Neuron (in vitro differentiated cells): Measurements from ENCODE around the gene RNF212B.
"Not testable (repeated sequence)": the region's sequence is repeated elsewhere in the genome, so short reads cannot be mapped to it uniquely, and the experiment has no call there.

Experiments used
- H2AFZ ChIP-seq: one replicate; pipeline ENCODE4 v1.6.1; 2013; ENCODE audit warnings: low read depth, mild to moderate bottlenecking, inconsistent platforms, low read length, moderate library complexity
- H3K27me3 ChIP-seq: one replicate; pipeline ENCODE4 v1.6.1; 2013; ENCODE audit warnings: low read length; ENCODE audit not compliant: insufficient read depth
- H3K36me3 ChIP-seq: one replicate; pipeline ENCODE4 v1.6.1; 2013; ENCODE audit warnings: low read length; ENCODE audit not compliant: insufficient read depth
- H3K4me1 ChIP-seq: one replicate; pipeline ENCODE4 v1.6.1; 2013; ENCODE audit warnings: low read length; ENCODE audit not compliant: insufficient read depth
- H3K4me3 ChIP-seq: 2 replicates; pipeline ENCODE4 v1.5.1; 2013; ENCODE audit warnings: mild to moderate bottlenecking, low read length, moderate library complexity
- H3K9me3 ChIP-seq: one replicate; pipeline ENCODE4 v1.6.1; 2013; ENCODE audit warnings: low read length

RNF212B gene

DNA sequence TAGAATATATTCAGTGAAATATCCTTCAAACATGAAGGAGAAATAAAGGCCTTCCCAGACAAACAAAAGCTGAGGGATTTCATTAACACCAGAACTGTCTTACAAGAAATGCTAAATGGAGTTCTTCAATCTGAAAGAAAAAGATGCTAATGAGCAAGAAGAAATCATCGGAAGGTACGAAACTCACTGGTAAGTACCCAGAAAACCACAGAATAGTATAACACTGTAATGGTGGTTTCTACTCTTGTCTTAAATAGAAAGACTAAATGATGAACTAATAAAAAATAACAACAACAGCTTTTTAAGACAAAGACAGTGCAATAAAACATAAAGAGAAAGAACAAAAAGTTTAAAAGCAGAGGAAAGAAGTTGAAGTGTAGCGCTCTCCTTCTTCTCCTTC, 18.7 kb upstream of the RNF212B start:
- H3K4me3 ChIP-seq = no peak overlapping the region
- H3K27me3 ChIP-seq = no peaks in the 10 kb centered on the region
- H3K36me3 ChIP-seq = no peaks in the 10 kb centered on the region
- no peak overlapping the region for H2AFZ ChIP-seq
- no peaks in the 10 kb centered on the region for H3K9me3 ChIP-seq
- H3K4me1 ChIP-seq = no peaks in the 10 kb centered on the region

DNA sequence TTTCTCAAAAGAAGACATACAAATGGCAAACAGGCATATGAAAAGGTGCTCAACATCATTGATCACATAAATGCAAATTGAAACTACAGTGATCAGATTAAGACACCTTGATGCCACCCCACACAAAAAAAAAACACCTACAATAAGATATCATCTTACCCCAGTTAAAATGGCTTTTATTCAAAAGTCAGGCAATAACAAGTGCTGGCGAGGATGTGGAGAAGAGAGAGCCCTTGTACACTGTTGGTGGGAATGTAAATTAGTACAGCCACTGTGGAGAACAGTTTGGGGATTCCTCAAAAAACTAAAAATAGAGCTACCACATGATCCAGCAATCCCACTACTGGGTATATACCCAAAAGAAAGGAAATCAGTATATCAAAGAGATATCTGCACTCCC, 12.8 kb upstream of the RNF212B start:
- not testable (repeated sequence) for H3K36me3 ChIP-seq, H3K27me3 ChIP-seq, H3K4me1 ChIP-seq, H3K9me3 ChIP-seq, H2AFZ ChIP-seq, H3K4me3 ChIP-seq

DNA sequence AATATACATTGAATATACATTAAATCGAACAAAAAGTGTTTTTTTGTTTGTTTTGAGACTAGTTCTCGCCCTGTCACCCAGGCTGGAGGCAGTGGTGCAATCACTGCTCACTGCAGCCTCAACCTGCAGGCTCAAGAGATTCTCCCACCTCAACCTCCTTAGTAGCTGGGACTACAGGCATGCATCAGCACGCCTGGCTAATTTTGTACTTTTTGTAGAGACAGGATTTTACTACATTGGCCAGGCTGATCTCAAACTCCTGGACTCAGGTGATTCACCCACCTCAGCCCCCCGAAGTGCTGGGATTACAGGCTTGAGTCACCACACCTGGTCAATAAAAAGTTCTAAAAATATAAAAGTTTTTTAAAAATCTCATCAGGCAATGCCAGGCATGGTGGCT, 10.2 kb upstream of the RNF212B start:
- no peaks in the 10 kb centered on the region for H3K9me3 ChIP-seq
- no peaks in the 10 kb centered on the region for H3K4me1 ChIP-seq
- no peaks in the 10 kb centered on the region for H3K36me3 ChIP-seq
- no peak overlapping the region for H3K4me3 ChIP-seq
- H2AFZ ChIP-seq = no peak overlapping the region
- H3K27me3 ChIP-seq = no peaks in the 10 kb centered on the region

DNA sequence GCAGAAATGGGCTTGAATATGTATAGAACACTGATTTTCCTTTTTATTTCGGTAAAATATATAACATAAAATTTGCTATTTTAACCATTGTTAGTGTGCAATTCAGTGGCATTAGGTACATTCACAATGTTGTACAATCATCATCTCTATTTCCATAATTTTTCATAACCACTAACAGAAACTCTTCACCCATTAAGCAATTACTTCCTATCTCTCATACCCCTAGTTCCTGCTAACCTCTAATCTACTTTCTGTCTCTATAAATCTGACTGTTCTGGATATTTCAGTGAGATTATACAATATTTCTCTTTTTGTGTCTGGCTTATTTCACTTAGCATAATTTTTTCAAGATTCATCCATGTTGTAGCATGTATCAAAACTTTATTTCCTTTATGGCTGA, 8.9 kb upstream of the RNF212B start:
- no peaks in the 10 kb centered on the region for H3K4me1 ChIP-seq
- no peak overlapping the region for H2AFZ ChIP-seq
- H3K27me3 ChIP-seq = no peaks in the 10 kb centered on the region
- no peaks in the 10 kb centered on the region for H3K9me3 ChIP-seq
- H3K36me3 ChIP-seq = no peaks in the 10 kb centered on the region
- H3K4me3 ChIP-seq = no peak overlapping the region

DNA sequence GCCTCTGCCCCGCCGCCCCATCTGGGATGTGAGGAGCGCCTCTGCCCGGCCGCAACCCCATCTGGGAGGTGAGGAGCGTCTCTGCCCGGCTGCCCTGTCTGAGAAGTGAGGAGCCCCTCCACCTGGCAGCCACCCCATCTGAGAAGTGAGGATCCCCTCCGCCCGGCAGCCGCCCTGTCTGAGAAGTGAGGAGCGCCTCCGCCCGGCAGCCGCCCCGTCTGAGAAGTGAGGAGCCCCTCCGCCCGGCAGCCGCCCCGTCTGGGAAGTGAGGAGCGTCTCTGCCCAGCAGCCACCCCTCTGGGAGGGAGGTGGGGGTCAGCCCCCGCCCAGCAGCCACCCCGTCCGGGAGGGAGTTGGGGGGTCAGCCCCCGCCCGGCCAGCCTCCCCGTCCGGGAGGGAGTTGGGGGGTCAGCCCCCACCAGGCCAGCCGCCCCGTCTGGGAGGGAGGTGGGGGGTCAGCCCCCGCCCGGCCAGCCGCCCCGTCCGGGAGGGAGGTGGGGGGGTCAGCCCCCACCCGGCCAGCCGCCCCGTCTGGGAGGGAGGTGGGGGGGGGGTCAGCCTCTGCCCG, 5.4 kb upstream of the RNF212B start:
- not testable (repeated sequence) for H3K27me3 ChIP-seq, H3K4me1 ChIP-seq, H2AFZ ChIP-seq, H3K4me3 ChIP-seq, H3K36me3 ChIP-seq, H3K9me3 ChIP-seq

DNA sequence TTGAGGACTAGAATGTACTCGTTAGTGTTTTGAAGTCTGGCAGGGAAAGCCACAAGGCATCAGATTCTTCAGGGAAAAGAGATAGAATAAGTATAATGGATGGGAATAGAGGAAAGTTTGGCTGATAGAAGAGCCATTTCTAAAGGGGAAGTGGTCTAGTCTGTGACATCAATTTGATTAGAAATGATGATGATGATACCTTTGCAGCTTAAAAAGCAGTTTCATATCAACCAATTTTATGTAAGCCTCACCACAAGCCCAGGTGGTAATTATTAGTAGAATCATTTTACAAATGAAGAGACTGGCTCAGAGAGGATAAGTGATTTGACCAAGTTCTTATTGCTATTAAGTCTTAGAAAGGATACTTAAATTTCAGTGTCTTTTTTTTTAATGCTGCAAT, 2.9 kb downstream of the RNF212B start:
- Histone ChIP-seq H3K4me1 (no peaks in the 10 kb centered on the region), H3K9me3 (no peaks in the 10 kb centered on the region), H3K36me3 (no peaks in the 10 kb centered on the region), H3K27me3 (no peaks in the 10 kb centered on the region), H2AFZ (no peak overlapping the region), H3K4me3 (no peak overlapping the region)

DNA sequence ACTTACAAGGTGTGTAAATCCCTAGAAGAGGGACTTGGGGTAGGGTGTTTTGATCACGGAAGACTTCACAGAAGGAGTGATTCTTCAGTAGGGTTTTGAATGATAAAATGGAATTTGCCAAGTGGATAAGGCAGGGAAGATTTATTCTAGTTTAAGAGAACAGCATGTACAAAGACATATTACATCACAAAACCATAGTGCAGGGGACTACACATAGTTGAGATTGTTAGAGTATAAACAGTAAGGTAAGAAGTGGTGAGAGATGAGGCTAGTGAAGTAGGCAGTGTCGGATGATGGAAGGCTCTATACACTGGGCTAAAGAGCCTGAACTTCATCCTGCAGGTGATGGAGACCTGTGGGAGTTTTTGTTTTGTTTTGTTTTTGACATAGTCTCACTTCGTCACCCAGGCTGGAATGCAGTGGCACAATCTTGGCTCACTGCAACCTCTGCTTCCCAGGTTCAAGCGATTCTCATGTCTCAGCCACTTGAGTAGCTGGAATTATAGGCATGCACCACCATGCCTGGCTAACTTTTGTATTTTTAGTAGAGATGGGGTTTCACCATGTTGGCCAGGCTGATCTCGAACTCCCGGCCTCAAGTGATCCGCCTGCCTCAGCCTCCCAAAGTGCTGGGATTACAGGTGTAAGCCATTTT, 3.5 kb downstream of the RNF212B start:
- not testable (repeated sequence) for H3K36me3 ChIP-seq, H2AFZ ChIP-seq, H3K9me3 ChIP-seq, H3K4me1 ChIP-seq, H3K27me3 ChIP-seq, H3K4me3 ChIP-seq

DNA sequence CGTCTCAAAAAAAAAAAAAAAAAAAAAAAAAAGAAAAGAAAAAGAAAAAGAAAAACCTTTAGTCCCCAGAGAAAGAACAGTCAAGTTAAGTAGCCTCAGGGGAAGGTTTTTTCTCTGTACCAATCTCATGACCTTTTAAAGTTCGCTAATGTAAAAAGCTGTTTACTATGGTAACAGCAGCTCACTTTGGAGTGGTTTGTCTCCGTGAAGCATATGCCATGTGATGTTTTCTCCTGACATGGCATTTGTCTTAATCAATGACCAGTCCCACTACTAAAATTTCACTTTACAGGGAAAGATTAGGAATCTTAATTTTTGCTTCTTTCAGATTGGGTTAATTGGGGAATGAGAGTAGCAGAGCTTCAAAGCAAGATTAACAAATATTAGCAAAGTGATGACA, 4.3 kb downstream of the RNF212B start:
- Histone ChIP-seq H3K9me3 (no peaks in the 10 kb centered on the region), H3K27me3 (no peaks in the 10 kb centered on the region), H3K4me3 (no peak overlapping the region), H3K4me1 (no peaks in the 10 kb centered on the region), H2AFZ (no peak overlapping the region), H3K36me3 (no peaks in the 10 kb centered on the region)

DNA sequence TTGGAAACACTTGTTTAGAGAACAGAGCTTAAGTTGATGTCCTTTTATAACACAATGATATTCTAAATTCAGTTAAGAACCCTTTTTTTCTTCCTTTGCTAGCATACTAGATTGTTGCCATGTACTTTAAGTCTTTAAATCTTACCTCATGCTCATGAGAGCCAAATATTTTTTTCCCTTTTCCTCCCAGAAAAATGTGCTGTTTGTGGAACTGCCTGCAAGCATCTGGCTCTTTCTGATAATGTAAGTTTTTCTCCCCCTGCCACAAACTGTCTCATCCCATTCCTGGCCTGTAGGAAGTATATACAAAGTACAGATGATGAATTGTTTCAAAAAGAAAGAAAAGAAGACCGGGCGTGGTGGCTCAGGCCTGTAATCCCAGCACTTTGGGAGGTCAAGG, 5.3 kb downstream of the RNF212B start:
- Histone ChIP-seq H3K27me3 (no peaks in the 10 kb centered on the region), H3K9me3 (no peaks in the 10 kb centered on the region), H3K4me3 (no peak overlapping the region), H3K4me1 (no peaks in the 10 kb centered on the region), H2AFZ (no peak overlapping the region), H3K36me3 (no peaks in the 10 kb centered on the region)

DNA sequence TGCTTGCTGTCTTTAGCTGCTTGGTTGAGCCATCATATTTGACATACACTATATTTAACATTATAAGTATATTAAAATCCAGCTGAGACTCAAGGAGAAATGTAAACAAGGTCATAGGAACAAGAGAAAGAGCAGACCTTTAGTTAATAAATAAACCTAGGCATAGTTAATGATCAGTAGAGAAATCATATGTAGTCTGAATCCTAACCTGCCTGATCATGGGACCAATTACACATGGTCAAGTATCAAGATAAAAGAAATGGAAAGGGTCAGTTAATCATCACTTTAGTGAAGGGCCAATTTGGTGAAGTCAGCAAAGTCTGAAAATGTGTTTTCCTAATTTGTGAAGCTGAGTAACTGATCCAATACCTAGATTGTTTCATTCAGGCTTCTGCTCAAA, 7.5 kb downstream of the RNF212B start:
- no peaks in the 10 kb centered on the region for H3K9me3 ChIP-seq
- H3K4me1 ChIP-seq = no peaks in the 10 kb centered on the region
- H2AFZ ChIP-seq = no peak overlapping the region
- H3K36me3 ChIP-seq = no peaks in the 10 kb centered on the region
- H3K4me3 ChIP-seq = no peak overlapping the region
- no peaks in the 10 kb centered on the region for H3K27me3 ChIP-seq

DNA sequence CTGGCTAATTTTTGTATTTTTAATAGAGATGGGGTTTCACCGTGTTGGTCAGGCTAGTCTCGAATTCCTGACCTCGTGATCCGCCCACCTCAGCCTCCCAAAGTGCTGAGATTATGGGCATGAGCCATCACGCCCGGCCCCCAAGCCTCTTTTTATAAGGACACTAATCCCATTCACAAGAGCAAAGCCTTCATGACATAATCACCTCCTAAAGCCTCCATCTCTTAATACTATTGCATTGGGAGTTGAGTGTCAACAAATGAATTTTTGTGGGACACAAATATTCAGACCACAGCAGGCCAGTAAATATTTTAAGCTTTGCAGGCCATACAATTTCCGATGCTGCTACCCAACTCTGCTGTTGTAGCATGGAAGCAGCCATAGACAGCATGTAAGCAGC, 10.9 kb downstream of the RNF212B start:
- H3K4me1 ChIP-seq = peaks cover 2% of the 10 kb centered on the region
- no peaks in the 10 kb centered on the region for H3K9me3 ChIP-seq
- H3K27me3 ChIP-seq = no peaks in the 10 kb centered on the region
- no peak overlapping the region for H2AFZ ChIP-seq
- no peak overlapping the region for H3K4me3 ChIP-seq
- H3K36me3 ChIP-seq = no peaks in the 10 kb centered on the region

DNA sequence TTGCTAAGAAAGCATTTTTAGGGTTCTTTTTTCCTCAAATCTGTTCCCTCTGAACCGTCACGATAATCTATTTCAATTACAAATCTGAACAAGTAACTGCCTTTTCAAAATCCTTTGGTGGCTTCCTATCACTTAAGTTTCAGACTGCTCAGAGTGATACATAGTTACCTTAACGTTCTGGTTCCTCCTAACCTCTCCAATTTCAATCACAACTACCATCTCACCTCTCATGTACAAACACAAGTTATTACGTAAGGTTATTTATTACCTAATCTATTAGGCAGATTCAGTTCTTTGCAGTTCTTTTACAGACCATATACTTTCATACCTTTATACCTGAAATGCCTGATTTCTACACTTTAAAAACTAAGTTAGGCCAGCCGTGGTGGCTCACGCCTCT, 12.1 kb downstream of the RNF212B start:
- Histone ChIP-seq H3K27me3 (no peaks in the 10 kb centered on the region), H3K4me1 (peaks cover 2% of the 10 kb centered on the region), H3K9me3 (no peaks in the 10 kb centered on the region), H3K36me3 (no peaks in the 10 kb centered on the region), H3K4me3 (no peak overlapping the region), H2AFZ (no peak overlapping the region)

DNA sequence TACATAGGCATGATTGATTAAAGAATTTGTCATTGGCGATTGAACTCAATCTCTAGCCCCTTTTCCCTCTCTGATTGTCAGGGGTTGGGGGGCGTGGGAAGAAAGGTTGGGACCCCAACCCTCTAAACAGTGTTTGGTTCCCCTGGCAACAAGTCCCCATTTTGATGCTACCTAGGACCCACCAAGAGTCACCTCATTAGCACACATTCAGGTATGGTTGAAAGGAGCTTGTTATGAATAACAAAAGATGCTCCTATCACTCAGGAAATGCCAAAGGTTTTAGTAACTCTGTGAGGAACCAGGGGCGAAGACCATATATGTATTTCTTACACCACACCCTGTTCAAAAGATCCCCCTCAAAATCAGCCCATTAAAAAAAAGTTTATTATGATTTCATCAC, 14.3 kb downstream of the RNF212B start:
- no peak overlapping the region for H2AFZ ChIP-seq
- no peaks in the 10 kb centered on the region for H3K36me3 ChIP-seq
- peaks cover 2% of the 10 kb centered on the region for H3K4me1 ChIP-seq
- H3K27me3 ChIP-seq = no peaks in the 10 kb centered on the region
- no peak overlapping the region for H3K4me3 ChIP-seq
- no peaks in the 10 kb centered on the region for H3K9me3 ChIP-seq
